Measurements from ENCODE around the gene PHLDA3. TPM values are rescaled to one million over a fixed set of nuclear protein-coding genes. Genes with fewer than 3 reads are reported as not detected.

Gene PHLDA3
- total RNA-seq, 3 donors from 2014 or later (not counting 1 experiment from before 2014, with no cell fraction given), result 0.63 to 1.7 (median 1.1) TPM

GRCh38 chr1:201511396-201511940, 42.5 kb upstream of the PHLDA3 start:
- H3K4me3 Mint-ChIP-seq, result no peak overlapping the region
- Histone ChIP-seq H3K4me1 (ENCODE audit: control insufficient read depth, insufficient read depth, low read length) (peaks cover 12% of the 10 kb centered on the region), H3K36me3 (ENCODE audit: control insufficient read depth, insufficient read depth, low read length) (no peaks in the 10 kb centered on the region), H3K4me3 (ENCODE audit: low read length) (no peak overlapping the region), H3K27me3 (ENCODE audit: control insufficient read depth, insufficient read depth, low read length) (no peaks in the 10 kb centered on the region), H3K9me3 (ENCODE audit: control insufficient read depth, insufficient read depth, low read length) (no peaks in the 10 kb centered on the region), H3K27ac (ENCODE audit: low read length) (no peak overlapping the region)
- intact Hi-C loops (cut with micrococcal nuclease), result loop anchor here (5.0 kb wide), 1 partner anchor 74 kb away; no protein-coding TSS in a partner anchor
- DNase-seq (no peak), ATAC-seq (no peak)
- peaks cover 1 to 10% of the 10 kb centered on the region in 2 donors for H3K4me1 Mint-ChIP-seq
- H3K27ac Mint-ChIP-seq, result no peak overlapping the region
- H3K36me3 Mint-ChIP-seq, result no peaks in the 10 kb centered on the region
- WGBS (ENCODE audit: insufficient coverage), result 96% methylated on average over 5 of the region's 6 CpGs
- no peak for TF ChIP-seq CTCF (IDR thresholded peaks at IDR 0.05)
- no peaks in the 10 kb centered on the region for H3K9me3 Mint-ChIP-seq
- H3K27me3 Mint-ChIP-seq (ENCODE audit: low read depth in 2 of 2), result no peaks in the 10 kb centered on the region

- intact Hi-C loops (cut with micrococcal nuclease), result loop anchor here (5.0 kb wide), 1 partner anchor 73 kb away; no protein-coding TSS in a partner anchor
- Histone ChIP-seq H3K36me3 (ENCODE audit: control insufficient read depth, insufficient read depth, low read length) (no peaks in the 10 kb centered on the region), H3K27me3 (ENCODE audit: control insufficient read depth, insufficient read depth, low read length) (no peaks in the 10 kb centered on the region), H3K9me3 (ENCODE audit: control insufficient read depth, insufficient read depth, low read length) (no peaks in the 10 kb centered on the region), H3K4me1 (ENCODE audit: control insufficient read depth, insufficient read depth, low read length) (peaks cover 19% of the 10 kb centered on the region), H3K4me3 (ENCODE audit: low read length) (no peak overlapping the region), H3K27ac (ENCODE audit: low read length) (no peak overlapping the region)
- Mint-ChIP-seq H3K4me1 (peaks cover 9 to 17% of the 10 kb centered on the region in 2 donors), H3K9me3 (no peaks in the 10 kb centered on the region), H3K27ac (no peak overlapping the region), H3K4me3 (no peak overlapping the region), H3K36me3 (no peaks in the 10 kb centered on the region), H3K27me3 (ENCODE audit: low read depth in 2 of 2) (no peaks in the 10 kb centered on the region)
- no peak for DNase-seq
- ATAC-seq, result no peak
- no peak for TF ChIP-seq CTCF (IDR thresholded peaks at IDR 0.05)
- no CpG with 5 or more reads among the region's 1 CpG for WGBS (ENCODE audit: insufficient coverage)
Measured at GRCh38 chr1:201510734-201511133, 41.7 kb upstream of the PHLDA3 start.

- Histone ChIP-seq H3K4me3 (ENCODE audit: low read length) (no peak overlapping the region), H3K9me3 (ENCODE audit: control insufficient read depth, insufficient read depth, low read length) (no peaks in the 10 kb centered on the region), H3K4me1 (ENCODE audit: control insufficient read depth, insufficient read depth, low read length) (peaks cover 26% of the 10 kb centered on the region), H3K36me3 (ENCODE audit: control insufficient read depth, insufficient read depth, low read length) (no peaks in the 10 kb centered on the region), H3K27me3 (ENCODE audit: control insufficient read depth, insufficient read depth, low read length) (no peaks in the 10 kb centered on the region), H3K27ac (ENCODE audit: low read length) (no peak overlapping the region)
- Mint-ChIP-seq H3K27me3 (ENCODE audit: low read depth in 2 of 2) (no peaks in the 10 kb centered on the region), H3K4me1 (peaks cover 17 to 26% of the 10 kb centered on the region in 2 donors), H3K9me3 (no peaks in the 10 kb centered on the region), H3K36me3 (no peaks in the 10 kb centered on the region), H3K27ac (no peak overlapping the region), H3K4me3 (peak overlapping the region; percentile 35)
- ATAC-seq (no peak), DNase-seq (no peak)
- no peak for TF ChIP-seq CTCF (IDR thresholded peaks at IDR 0.05)
- intact Hi-C loops (cut with micrococcal nuclease), result loop anchor here (5.0 kb wide), 1 partner anchor 72 kb away; no protein-coding TSS in a partner anchor
- 94% methylated on average over 1 of the region's 2 CpGs for WGBS (ENCODE audit: insufficient coverage)
Measured at GRCh38 chr1:201509601-201510374, 40.8 kb upstream of the PHLDA3 start.
